Stomach (tissue), 9 donors: ENCODE data around the gene LUZP1. TPM values are rescaled to one million over a fixed set of nuclear protein-coding genes. Genes with fewer than 3 reads are reported as not detected.

ENCODE experiments used
- DNase-seq, 2 donors: peaks; one replicate each; pipeline versions ENCODE4 v3.0.0 to v3.0.0-alpha.2; 2013 to 2019
- H3K27ac ChIP-seq, 5 donors: fragments of 200-600 bp in 4 of 5; sonication (generic) in 4 of 5; one replicate each; pipeline ENCODE4 v1.5.1; 2013 to 2019; ENCODE audit warnings: mild to moderate bottlenecking in 1 of 5, moderate library complexity in 1 of 5
- H3K27me3 ChIP-seq, 3 donors: fragments of 200-600 bp; sonication (generic); one replicate each; pipeline ENCODE4 v1.5.1; 2017 to 2019; ENCODE audit warnings: mixed run types in 1 of 3
- H3K36me3 ChIP-seq, 4 donors: fragments of 200-600 bp; sonication (generic); 1 replicate in 3 of 4; 2 replicates in 1 of 4; pipeline ENCODE4 v1.5.1; 2016 to 2019
- H3K4me1 ChIP-seq, 4 donors: fragments of 200-600 bp; sonication (generic); one replicate each; pipeline ENCODE4 v1.5.1; 2016 to 2019
- H3K4me3 ChIP-seq, 4 donors: fragments of 200-600 bp; sonication (generic) in 3 of 4; one replicate each; pipeline ENCODE4 v1.5.1; 2016 to 2019; ENCODE audit warnings: mild to moderate bottlenecking in 1 of 4
- H3K9me3 ChIP-seq, 4 donors: fragments of 200-600 bp; sonication (generic); one replicate each; pipeline ENCODE4 v1.5.1; 2016 to 2019
- EP300 ChIP-seq: sonication (generic); formaldehyde crosslinking; IDR thresholded peaks from one replicate; pipeline ENCODE4 v1.6.1; 2017; ENCODE audit warnings: antibody characterized with exemption
- POLR2A ChIP-seq, 4 donors: fragments of 450-650 bp; IDR thresholded peaks; one replicate each; pipeline ENCODE4 v1.6.1; 2016; ENCODE audit warnings: antibody characterized with exemption in 4 of 4, control low read depth in 2 of 4, mild to moderate bottlenecking in 1 of 4, moderate library complexity in 1 of 4
- POLR2AphosphoS5 ChIP-seq, 3 donors: sonication (generic); formaldehyde crosslinking; IDR thresholded peaks; one replicate each; pipeline ENCODE4 v1.6.1; 2016; ENCODE audit warnings: antibody characterized with exemption in 3 of 3
- WGBS, 5 donors: extraction: QIAGEN DNeasy Blood & Tissue Kit in 3 of 5; methylation state at CpG; one replicate each; pipeline versions ENCODE4 v1.1.5 to v1.1.7; 2013 to 2018; 5-methylcytosine and 5-hydroxymethylcytosine counted together
- intact Hi-C: fragments of 100-400 bp; cut with DNase I; formaldehyde crosslinking; loops from one replicate; pipeline ENCODE4 v1.15.1; 2023; ENCODE audit warnings: low total_unique reads
- polyA plus RNA-seq, 3 donors: library from polyadenylated mRNA; stranded (reverse); fragments of 200-250 nt; gene quantifications; one replicate each; pipeline ENCODE4 v1.2.3, GENCODE V29; 2013
- total RNA-seq, 5 donors: library from RNA; depleted of rRNA; stranded (reverse); fragments of >200 nt; gene quantifications; one replicate each; pipeline versions ENCODE4 v1.1.0 to v1.2.3, GENCODE V29; 2014 to 2016
- TF ChIP-seq, protein P1 (sequence below), 7 experiments: fragments of 450-650 bp in 4 of 7; fragments of 200-600 bp in 3 of 7; sonication (generic) in 3 of 7; IDR thresholded peaks; one replicate each; pipeline ENCODE4 v1.5.1; 2016 to 2019; ENCODE audit warnings: antibody characterized with exemption in 7 of 7, control low read depth in 2 of 7, mild to moderate bottlenecking in 1 of 7
- donor health status: healthy with polysubstance abuse.
- donor health status: Bipolar disorder and iron deficiency.
- donor health status: healthy.

LUZP1 gene
- total and polyA plus RNA-seq, 8 donors, result 2.6 to 20.4 (median 13.4) TPM

DNA sequence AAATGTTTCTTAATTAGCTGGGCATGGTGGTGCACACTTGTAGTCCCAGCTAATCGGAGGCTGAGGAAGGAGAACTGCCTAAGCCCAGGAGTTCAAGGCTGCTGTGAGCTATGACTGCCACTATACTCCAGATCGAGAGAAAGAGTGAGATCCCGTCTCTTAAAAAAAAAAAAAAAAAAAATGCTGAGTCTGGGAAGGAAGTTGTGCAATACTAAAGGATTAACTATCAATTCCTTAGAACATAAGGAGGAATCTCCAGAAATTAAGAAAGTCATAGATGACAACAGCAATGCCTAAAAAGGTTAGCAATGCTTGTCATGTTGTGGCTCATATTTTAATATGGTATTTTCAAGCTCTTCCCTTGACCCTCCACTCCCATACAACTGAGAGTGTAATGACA, 5.3 kb downstream of the LUZP1 start:
- no peaks in the 10 kb centered on the region for H3K27me3 ChIP-seq
- 68 to 85% (median 78%) methylated on average over 3 of the region's 3 CpGs for WGBS, 5 donors
- no peaks in the 10 kb centered on the region for H3K36me3 ChIP-seq
- no peaks in the 10 kb centered on the region for H3K9me3 ChIP-seq
- intact Hi-C loops, result no loop called here
- DNase-seq, result no peak
- peaks cover 8 to 54% (median 25%) of the 10 kb centered on the region in 4 donors for H3K4me1 ChIP-seq
- H3K4me3 ChIP-seq, result no peak overlapping the region
- H3K27ac ChIP-seq, result no peak overlapping the region
- no peak for TF ChIP-seq EP300
- TF ChIP-seq, protein P1, sequence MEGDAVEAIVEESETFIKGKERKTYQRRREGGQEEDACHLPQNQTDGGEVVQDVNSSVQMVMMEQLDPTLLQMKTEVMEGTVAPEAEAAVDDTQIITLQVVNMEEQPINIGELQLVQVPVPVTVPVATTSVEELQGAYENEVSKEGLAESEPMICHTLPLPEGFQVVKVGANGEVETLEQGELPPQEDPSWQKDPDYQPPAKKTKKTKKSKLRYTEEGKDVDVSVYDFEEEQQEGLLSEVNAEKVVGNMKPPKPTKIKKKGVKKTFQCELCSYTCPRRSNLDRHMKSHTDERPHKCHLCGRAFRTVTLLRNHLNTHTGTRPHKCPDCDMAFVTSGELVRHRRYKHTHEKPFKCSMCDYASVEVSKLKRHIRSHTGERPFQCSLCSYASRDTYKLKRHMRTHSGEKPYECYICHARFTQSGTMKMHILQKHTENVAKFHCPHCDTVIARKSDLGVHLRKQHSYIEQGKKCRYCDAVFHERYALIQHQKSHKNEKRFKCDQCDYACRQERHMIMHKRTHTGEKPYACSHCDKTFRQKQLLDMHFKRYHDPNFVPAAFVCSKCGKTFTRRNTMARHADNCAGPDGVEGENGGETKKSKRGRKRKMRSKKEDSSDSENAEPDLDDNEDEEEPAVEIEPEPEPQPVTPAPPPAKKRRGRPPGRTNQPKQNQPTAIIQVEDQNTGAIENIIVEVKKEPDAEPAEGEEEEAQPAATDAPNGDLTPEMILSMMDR (IDR thresholded peaks at IDR 0.05), result no peak
- no peak for TF ChIP-seq POLR2AphosphoS5 (IDR thresholded peaks at IDR 0.05)
- TF ChIP-seq POLR2A (IDR thresholded peaks at IDR 0.05), result no peak

DNA sequence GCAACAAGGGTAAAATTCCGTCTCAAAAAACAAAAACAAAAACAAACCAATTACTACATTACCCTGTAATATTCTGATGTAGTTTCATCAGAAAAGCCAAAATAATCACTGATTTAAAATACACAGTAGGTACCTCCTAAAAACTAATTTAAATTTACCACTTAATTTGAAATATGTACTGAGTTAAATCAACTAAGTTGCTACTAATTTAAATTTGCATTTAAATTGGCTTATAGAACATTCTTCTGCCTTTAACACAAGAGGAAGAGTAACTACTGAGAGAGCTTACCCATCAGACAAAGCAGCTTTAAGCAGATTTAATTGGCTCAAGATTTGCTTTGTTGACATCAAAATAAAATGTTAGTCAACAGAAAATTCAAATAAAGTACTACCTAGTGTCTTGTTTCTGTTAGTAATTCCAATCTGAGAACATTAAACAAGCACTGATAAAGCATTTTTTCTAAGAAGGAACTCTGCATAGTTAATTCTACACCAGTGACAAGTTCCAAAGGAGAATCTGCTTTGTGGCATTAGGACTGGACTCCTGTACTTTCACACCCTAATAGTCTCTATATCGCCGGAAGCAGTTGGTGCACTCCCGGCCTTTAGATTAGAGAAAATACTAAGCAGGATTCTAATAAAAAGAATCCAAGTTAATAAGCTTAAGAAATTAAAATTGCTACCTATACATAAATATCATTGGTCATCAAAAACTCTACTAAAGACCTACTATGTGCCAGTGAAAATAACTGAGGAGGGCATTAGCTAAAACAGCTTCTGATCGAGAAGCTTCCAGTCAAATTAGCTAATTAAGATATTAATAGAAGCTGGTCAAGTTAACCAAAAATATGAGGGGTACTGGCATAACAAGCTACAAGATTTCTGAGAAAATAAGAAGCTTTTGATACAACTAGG, 8.4 kb downstream of the LUZP1 start:
- Histone ChIP-seq H3K9me3 (no peaks in the 10 kb centered on the region), H3K27me3 (no peaks in the 10 kb centered on the region), H3K36me3 (no peaks in the 10 kb centered on the region), H3K4me3 (no peak overlapping the region), H3K27ac (no peak overlapping the region), H3K4me1 (peaks cover 0 to 42% (median 12%) of the 10 kb centered on the region in 4 donors)
- no peak for TF ChIP-seq POLR2A (IDR thresholded peaks at IDR 0.05)
- no peak for TF ChIP-seq POLR2AphosphoS5 (IDR thresholded peaks at IDR 0.05)
- TF ChIP-seq, protein P1 (IDR thresholded peaks at IDR 0.05), result no peak
- TF ChIP-seq EP300, result no peak
- no peak for DNase-seq
- WGBS, 5 donors, result 67 to 94% (median 80%) methylated on average over 5 of the region's 5 CpGs
- intact Hi-C loops, result no loop called here

- TF ChIP-seq POLR2A (IDR thresholded peaks at IDR 0.05) (no peak), EP300 (no peak)
- TF ChIP-seq, protein P1 (IDR thresholded peaks at IDR 0.05), result no peak
- Histone ChIP-seq H3K4me3 (no peak overlapping the region), H3K27ac (no peak overlapping the region), H3K9me3 (no peaks in the 10 kb centered on the region), H3K4me1 (peaks cover 0 to 38% (median 13%) of the 10 kb centered on the region in 4 donors), H3K36me3 (no peaks in the 10 kb centered on the region), H3K27me3 (no peaks in the 10 kb centered on the region)
- WGBS, 5 donors, result 93 to 98% (median 96%) methylated on average over 4 of the region's 4 CpGs
- intact Hi-C loops, result no loop called here
- DNase-seq, result no peak
Measured at GRCh38 chr1:23156940-23157339, 11.7 kb downstream of the LUZP1 start.

GRCh38 chr1:23152966-23153684, 15.5 kb downstream of the LUZP1 start:
- 35 to 85% (median 62%) methylated on average over 1 of the region's 1 CpG for WGBS, 5 donors
- DNase-seq, result no peak

More at GRCh38 chr1:23152966-23153684, 15.5 kb downstream of the LUZP1 start:
- Histone ChIP-seq H3K4me3 (no peak overlapping the region), H3K27me3 (no peaks in the 10 kb centered on the region), H3K4me1 (peaks cover 0 to 39% (median 13%) of the 10 kb centered on the region in 4 donors), H3K9me3 (no peaks in the 10 kb centered on the region), H3K27ac (no peak overlapping the region), H3K36me3 (no peaks in the 10 kb centered on the region)
- no peak for TF ChIP-seq POLR2A (IDR thresholded peaks at IDR 0.05)
- TF ChIP-seq, protein P1 (IDR thresholded peaks at IDR 0.05), result no peak
- intact Hi-C loops, result no loop called here
